ENCODE results near the gene PLCB1.
"Not testable (repeated sequence)": the region's sequence is repeated elsewhere in the genome, so short reads cannot be mapped to it uniquely, and the experiment has no call there.

Gene PLCB1

DNA sequence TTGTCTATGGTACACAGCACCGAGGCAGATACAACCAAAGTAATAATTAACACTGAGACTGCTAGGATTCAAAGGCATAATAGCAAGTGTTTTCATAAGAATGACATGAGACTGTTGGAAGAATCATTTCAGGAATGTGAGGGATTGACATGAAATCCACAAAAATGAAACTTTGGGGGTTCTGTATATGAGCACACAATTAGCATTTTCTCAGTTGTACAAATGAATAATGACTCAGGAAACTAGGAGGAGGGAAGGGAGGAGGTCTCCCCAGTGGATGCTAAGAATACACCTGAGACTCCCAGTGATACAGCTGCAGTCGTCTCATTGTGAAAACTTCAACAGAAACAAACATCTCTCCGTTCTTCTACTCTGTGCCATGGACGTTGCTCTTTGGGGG, 508.4 kb downstream of the PLCB1 start:
- no peak for DNase-seq

DNA sequence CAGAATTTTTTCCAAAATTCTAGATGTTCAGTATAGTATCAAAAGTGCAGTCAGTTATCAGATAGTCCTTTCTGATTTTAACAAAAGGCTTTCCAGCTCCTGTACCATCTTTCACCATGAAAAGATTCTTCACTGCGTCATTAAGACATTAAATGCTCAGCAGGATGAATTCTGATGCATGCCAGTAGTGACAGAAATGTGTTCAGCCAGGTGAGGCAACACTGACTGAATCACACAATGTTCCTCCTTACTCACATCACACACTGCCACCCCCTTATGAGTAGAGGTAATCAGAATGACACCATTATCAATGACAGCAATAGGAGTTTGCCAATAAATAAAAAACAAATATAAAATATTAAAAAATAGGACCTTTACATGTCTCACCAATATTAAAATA, 510.2 kb downstream of the PLCB1 start:
- no peak for DNase-seq

DNA sequence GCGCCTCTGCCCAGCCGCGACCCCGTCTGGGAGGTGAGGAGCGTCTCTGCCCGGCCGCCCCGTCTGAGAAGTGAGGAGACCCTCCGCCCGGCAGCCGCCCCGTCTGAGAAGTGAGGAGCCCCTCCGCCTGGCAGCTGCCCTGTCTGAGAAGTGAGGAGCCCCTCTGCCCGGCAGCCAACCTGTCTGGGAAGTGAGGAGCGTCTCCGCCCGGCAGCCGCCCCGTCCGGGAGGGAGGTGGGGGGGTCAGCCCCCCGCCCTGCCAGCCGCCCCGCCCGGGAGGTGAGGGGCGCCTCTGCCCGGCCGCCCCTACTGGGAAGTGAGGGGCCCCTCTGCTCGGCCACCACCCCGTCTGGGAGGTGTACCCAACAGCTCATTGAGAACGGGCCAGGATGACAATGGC, 512.4 kb downstream of the PLCB1 start:
- not testable (repeated sequence) for DNase-seq

DNA sequence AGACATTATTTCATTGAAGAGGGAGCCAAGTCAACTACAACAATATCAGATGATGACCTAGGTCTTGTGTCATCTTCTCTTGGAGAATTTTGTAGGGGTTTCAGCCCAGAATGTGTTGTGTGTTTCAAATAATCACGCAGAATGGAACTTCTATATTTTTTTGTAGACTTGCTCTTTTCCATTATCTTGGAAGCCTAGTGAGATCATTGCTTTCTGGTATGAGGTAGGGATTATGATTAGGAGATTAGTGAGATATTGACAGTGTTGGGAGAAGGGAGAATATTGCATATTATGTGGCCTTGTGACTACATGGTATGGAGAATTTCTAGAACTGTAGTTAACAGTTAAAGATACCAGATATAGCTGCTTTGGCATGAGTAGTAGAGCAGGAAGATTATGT, 513.3 kb downstream of the PLCB1 start:
- no peak for DNase-seq

DNA sequence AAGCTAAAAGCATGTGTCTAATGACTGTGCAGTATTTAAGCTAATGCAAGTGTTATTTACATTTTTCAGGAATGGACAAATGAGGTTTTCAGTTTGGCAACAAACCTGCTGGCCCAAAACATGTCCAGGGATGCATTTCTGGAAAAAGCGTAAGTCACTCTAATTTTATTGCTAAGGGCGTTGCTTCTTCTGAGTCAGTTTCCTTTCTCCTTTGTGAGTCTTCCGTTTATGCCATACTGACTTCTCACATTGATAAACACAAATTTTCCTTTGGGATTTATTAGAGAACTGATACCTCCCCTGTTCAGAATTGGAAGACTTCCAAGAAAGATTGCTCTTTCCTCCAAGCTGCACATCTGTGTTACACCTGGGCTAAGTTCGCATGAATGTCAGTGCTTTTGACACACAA, 514.0 kb downstream of the PLCB1 start:
- DNase-seq, result no peak

DNA sequence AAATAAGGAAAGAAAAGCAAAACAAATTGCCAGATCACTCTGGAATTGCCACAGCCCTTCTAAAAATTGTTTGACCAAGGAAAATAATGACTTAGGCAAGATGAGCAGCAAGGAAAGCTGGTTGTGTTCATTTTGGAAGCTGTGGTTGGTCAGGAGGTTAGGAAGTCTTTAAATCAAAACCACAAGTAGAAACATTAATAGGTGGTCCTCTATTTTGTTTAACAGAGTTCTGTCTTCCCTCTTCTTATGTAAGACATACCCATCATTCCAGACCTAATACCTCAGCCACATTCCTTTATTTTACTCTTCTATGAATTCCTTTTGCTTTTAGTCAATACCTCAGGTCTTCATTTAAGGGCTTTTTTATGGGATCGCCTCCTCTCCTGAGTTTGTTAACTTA, 514.6 kb downstream of the PLCB1 start:
- DNase-seq, result no peak

DNA sequence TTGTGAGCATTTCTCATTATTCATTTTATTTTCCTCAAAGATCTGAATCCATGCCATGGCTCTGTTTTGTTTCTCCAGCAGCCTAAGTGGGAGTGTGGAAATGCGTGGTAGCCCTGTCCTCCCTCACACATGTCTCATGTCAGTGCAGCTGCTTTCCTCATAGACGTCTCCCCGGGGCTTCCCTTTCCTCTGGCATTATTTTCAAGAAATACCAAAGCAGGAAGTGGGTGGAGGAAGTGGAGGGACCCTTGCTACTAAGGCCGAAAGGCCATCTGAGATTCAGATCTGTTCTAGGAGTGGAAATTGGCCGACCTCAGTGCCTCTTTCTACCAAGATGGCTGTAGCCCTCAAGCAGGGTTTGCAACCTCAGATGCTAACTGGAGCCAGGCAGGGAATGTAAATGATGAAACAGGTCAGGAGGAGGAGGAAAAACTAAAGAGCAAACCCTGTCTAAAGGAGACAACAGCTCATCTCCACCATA, 515.9 kb downstream of the PLCB1 start:
- no peak for DNase-seq

DNA sequence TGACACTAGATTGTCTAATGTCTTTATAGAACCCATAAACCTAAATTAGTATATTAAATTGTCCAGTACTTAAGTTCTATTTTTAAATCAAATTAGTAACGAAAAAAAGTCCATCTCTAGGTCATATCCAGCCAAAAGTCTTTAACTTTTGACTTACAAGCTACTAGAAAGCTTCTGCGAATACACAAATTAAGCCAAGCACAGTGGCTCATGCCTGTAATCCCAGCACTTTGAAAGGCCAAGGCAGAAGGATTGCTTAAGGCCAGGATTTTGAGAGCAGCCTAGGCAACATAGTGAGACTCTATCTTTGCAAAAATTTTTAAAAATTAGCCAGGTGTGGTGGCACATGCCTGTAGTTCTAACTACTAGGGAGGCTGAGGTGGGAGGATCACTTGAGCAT, 516.4 kb downstream of the PLCB1 start:
- no peak for DNase-seq

DNA sequence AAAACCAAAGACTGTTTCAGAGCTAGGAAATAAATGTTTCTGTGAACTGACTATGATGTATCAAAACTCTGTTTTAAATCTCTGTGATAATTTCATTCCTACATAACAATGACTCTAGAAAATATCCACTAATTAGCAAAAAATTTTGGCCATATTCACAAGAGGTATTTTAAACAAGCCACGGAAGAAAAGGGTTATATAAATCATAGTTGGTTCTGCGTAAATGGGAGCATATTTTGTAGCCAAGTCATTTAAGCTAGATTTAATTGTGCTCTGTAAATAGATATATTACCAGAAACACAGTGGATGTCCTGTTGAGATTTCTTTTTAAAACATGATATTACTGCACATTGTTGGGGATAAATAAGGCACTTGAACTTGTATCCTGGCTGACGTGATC, 520.3 kb downstream of the PLCB1 start:
- DNase-seq, result no peak

DNA sequence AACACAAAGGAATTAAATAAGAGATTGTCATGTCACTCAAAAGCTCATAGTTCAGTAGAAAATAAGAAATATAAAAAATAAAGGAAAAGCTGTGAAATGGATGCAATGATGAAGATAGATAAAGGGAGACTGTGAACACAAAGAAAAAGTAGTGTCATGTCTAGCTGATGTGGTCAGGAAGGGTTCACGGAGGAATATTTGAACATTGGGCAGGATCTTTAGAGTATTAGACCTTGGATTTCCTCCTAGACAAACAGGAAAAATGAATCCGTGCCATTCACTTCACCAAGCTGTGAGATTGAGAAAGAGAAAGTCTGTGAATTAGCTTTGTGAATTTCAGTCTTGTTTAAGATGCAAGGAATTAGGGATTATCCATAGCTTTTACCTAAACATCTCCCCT, 522.4 kb downstream of the PLCB1 start:
- no peak for DNase-seq

DNA sequence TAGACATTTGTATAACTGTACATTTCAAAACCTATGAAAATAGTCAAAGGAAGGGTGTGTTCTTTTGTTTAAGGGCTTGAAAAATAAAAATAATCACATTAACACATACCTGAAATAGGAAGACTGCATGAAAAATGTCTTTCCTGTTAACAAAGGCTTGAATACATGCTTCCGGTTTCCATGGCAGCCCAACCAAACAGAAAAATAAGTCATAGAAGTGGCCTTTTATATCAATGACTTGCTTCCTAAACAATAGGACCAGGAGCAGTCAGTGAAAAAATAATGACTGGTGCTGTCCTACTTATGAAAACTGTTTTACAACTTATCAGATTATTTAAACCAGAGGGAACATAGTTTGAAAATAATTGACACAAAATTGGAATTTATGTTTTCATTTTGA, 524.3 kb downstream of the PLCB1 start:
- no peak for DNase-seq

DNA sequence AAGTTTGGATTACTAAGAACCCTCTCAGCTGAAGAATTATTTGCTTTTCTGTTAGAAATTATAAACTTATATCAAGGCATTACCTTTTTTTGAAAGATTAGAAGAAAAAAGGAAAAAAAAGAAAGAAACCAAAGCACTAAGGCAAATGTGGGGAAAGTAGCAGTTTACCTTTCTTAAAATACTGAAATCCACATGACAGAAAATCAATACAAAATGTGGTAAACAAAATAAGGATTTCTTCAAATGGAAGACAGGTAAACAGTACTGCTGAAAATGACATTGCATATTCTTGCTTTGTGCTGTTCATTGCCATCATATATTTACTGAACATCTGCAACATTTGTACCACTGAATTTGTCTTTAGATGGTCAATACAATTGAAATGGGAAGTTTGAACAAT, 525.6 kb downstream of the PLCB1 start:
- DNase-seq, result no peak

DNA sequence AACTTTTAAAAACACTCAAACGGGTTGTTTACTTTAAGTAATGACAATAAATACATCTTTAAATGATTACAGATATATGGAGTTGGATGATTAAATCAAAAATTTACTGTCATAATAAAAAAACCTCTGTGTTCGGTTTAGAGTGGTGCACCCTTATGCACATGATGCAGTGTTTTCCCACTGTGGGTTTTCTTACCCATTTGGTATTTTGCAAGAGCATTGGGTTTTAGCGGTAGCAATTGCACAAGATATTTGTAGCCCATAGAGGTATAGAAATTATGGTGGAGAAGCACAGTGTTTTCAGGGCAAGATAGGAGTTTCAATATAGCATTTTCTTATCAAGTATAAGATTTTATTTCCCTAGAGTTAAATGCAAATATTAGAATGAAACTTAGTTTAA, 526.0 kb downstream of the PLCB1 start:
- no peak for DNase-seq

DNA sequence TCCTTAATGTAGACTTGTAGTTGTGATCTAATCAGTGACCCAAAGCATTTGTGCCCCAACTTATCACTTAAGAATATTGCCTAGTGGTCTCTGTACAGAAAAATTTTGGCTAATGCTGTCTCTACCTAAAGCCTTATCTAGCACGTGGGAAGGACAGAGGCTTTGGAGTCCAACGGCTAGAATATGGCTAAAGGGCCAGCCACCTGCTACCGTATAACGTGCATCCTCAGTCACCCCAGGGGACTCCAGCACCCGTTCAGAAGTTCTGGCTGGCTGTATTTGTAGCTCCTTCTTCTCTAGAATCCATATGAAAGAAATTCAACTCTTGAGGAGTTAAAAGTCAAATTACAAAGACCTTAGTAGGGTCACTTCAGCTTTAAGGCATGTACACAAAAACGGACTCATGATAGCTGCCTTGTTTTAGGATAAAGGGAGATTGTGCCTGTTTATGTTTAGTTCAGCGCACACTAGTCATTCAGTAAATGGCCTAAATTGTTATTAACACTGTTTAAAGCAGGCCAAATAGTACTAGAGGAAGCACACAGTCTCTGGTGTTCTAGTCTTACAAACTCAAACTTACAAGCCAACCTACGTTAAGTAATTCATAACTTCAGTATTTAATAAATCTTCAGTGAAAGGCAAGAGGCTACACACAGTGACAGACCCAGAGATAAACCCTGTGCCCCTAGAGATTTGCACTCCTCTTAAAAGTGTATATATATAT, 529.3 kb downstream of the PLCB1 start:
- DNase-seq, result no peak

DNA sequence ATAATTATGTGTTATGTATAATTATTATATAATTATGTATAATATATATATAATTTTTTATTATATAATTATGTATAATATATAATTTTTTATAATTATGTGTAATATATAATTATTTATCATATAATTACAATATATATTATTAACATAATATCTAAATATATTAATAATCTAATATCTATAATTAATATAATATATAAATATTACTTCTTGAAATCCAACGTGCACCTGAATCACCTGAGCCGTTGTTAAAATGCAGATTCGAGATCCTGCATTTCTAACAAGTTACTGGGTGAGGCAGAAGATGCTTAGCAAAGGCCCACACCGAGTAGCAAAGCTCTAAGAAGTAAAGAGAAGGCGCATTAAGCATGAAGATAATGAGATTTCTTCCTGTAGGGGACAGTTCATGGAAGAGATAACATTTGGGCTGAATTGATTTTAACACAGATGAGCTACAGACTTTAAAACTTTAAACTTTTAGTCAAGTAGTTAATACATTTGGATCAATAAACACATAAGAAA, 530.4 kb downstream of the PLCB1 start:
- no peak for DNase-seq

DNA sequence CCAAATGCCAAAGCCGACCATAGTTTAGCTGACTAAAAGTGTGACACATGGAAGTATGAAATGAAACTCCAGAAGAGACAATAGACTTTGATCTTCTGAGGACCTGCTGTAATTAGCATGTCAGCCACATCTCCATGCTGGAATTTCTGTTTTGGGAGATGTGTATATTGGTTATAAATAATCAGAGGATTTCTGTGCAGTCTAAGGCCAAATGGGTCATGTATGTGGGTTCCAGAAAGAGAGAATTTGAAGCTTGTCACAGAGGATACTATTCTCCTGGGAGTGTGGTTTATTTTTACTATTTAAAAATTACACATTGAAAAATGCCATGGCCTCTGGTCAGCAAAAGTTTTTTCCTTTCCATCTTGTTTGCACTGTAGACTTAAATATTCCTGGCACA, 531.4 kb downstream of the PLCB1 start:
- DNase-seq, result no peak

DNA sequence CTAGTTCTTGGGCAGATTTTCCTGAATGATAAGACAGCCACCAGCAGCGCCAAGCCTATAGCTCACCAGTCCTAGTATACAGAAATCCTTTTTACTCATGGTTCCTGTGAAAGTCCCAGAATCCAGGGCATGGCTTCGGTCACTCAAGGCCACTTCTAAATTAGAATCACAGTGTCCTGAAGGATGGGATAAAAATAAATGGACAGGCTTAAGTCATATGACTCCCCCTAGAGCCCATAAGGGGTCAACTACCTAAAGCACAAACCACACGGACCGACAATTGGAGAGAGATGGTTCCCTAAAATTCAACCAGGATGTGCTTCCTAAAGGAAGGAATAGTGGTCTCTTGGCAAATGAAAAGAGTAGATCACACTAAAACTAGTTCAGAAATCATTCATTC, 532.7 kb downstream of the PLCB1 start:
- DNase-seq, result no peak

DNA sequence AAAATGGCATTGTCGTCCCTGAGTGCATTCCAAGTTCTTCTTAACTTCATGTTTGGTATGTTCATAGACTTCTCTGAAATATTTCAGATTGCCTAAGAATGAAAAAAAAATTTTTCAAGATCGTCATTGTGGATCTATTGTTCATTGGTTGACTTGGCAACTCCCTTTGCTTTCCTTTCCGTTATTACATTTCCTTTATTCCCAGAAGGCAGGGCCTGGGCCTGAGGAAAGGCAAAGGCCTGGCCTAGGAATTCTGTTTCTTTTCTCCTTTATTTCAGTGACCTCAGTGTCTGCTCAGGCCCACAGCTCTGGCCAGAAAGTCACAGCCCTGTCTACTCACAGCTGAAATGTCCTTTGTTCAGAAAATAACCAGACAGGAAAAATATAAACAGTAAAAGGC, 535.2 kb downstream of the PLCB1 start:
- DNase-seq, result no peak

DNA sequence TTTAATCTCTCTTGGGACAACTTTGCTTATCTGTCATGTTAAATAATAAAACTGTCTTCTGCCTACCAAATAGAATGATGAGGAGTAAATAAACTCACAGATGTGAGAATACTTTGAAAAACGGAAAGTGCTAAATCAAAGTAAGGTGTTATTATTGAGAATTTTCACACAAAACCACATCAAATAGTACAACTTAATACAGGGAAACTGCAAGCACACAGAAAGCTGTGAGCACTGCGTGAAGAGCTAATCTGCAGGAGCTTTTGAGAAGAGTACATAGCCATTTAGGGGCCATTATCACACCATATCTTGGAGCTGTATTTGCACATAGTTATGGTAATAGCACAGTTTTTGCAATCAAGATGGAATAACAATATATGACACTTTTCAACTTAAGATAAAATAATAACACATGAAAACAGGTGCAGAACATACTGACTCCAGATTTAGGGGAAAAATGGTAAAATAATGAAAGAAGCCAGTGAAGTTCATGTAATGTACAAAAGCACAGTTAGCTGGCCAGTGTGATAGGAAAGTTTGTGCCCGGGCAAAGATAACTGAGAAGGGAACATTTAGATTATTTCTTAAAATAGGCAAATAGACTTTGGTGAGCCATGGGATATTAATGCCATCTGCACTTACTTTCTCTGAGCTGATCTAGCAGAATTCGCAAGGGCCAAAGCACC, 538.3 kb downstream of the PLCB1 start:
- no peak for DNase-seq

DNA sequence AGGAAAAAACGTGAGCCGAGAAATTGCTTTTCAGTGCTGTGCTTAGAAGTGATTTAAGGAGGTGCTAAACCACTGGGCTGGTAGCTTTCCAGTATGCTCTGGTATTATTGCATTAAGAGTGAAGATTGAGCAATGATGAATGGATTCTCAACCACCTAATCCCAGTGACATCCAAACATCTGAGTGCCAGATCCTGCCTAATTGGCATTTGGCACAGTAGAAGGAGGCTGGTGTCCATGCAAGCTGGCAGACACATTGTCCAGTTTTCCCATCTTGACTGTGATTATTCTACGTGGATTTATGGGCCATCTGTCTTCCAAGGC, 538.8 kb downstream of the PLCB1 start:
- DNase-seq, result no peak

DNA sequence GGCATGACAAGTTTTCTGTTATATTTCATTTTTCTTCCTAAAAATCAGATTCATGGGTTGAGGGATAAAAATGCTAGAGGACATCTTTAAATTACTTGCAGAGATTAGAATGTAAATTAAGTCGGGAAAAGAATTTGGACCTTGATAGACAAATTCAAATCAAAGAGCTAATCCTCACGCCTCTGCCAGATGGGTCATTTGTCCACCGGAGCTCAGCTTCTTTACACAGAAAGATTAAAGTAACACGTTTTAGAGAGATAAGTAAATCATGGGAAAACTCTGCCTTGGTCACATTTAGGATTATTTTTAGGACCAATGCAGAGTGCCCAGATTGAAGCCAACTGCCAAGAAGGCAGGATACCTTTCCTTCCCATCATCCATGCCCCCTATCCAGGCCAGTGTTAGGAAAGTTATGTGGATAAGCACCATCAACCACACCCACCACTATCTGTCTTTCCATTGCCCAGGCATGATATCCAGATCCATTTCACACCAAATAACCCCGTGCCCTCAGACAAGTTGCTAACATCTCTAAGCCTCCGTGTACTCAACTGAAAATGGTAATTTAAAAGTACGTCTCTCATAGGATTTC, 539.4 kb downstream of the PLCB1 start:
- DNase-seq, result no peak

DNA sequence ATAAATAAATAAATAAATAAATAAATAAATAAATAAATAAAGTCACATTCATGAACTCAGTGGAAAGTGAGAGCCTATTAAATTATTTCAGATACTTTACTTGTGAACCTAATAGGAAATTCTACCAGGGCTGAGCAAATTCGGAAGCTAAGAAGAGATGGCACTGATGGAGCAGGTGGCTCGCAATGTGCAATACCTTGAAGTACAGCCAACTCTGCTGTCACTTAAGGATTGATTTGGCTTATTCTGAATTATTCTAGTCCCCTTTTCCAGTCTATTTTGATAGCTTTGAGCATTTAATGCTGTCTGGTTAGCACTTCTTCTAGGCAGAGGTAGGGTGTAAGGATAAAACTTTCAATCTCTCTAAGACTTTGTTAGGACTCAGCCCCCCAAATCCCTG, 541.0 kb downstream of the PLCB1 start:
- DNase-seq, result no peak

DNA sequence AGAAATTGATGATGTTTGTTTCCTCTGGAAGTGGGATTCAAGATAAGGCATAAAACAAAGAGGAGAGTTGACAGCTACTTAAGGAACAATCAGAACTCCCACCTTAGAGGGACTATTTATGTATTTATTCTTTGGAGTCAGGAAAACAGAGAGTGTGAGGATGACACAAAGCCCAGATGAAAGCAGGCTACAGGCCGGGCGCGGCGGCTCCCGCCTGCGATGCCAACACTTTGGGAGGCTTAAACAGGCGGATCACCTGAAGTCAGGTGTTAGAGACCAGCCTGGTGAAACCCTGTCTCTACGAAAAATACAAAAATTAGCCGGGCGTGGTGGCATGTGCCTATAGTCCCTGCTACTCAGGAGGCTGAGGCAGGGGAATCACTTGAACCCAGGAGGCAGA, 543.8 kb downstream of the PLCB1 start:
- DNase-seq, result no peak

DNA sequence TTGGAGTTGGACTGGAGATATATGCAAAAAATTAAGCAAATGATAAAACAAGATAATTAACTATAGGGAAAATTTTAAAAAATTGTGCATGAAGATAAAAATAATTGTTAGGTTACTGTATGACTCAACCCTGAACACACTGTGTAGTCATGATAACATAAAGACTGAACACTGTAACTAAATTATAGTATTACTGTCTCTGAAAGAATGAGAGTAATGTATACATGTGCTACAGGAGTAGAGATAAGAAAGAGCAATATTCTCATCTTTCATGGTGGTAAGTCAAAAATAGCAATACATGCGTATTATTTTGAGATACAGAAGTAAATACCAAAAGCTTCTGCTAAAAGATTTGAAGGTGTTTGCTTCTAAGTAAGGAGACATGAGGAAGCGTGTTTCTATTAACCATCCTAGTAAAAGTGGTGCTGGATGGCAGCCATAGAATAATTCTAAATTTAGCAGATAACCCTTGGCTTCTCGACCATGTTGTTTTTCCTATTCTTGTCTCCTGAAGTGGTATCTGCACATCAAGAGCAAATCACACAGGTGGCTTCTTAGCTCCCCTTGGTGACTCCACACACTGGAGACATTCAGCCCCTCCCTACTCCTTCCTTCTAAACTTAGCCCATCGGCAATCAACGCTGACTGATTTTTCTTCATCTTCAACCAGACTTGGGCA, 546.2 kb downstream of the PLCB1 start:
- no peak for DNase-seq

Data from effector CD4-positive, alpha-beta T cell (primary cell).